Right atrium auricular region (tissue), 2 donors: ENCODE results near the gene PCSK5. TPM values are rescaled to one million over a fixed set of nuclear protein-coding genes. Genes with fewer than 3 reads are reported as not detected.

Experiments used
- DNase-seq: peaks from one replicate; pipeline ENCODE4 v3.0.0-alpha.2; 2019; ENCODE audit warnings: low spot score
- H3K27ac ChIP-seq, 2 donors: fragments of 200-600 bp; sonication (generic); 1 replicate in 1 of 2; 2 replicates in 1 of 2; pipeline ENCODE4 v1.5.1; 2016 to 2019
- H3K27me3 ChIP-seq, 2 donors: fragments of 200-600 bp; sonication (generic); one replicate each; pipeline versions ENCODE4 v1.5.1 to v1.6.0; 2017 to 2019
- H3K36me3 ChIP-seq: fragments of 200-600 bp; sonication (generic); one replicate; pipeline ENCODE4 v1.5.1; 2016
- H3K4me1 ChIP-seq, 2 donors: fragments of 200-600 bp; sonication (generic); one replicate each; pipeline versions ENCODE4 v1.5.1 to v1.6.0; 2017 to 2019
- H3K4me3 ChIP-seq, 2 donors: fragments of 200-600 bp; sonication (generic); 1 replicate in 1 of 2; 2 replicates in 1 of 2; pipeline ENCODE4 v1.5.1; 2017 to 2019; ENCODE audit warnings: mild to moderate bottlenecking in 1 of 2, moderate library complexity in 1 of 2
- H3K9me3 ChIP-seq, 2 donors: fragments of 200-600 bp; sonication (generic); one replicate each; pipeline ENCODE4 v1.5.1; 2019
- total RNA-seq, 2 donors: library from RNA; depleted of rRNA; stranded (reverse); fragments of >200 nt; gene quantifications; one replicate each; pipeline ENCODE4 v1.1.0, GENCODE V29; 2016
- TF ChIP-seq, protein P1 (sequence below), 2 donors: fragments of 200-600 bp; sonication (generic); IDR thresholded peaks; one replicate each; pipeline ENCODE4 v1.5.1; 2019; ENCODE audit warnings: antibody characterized with exemption in 2 of 2

Gene PCSK5
- total RNA-seq, 2 donors from 2014 or later = 5.3 to 6.5 TPM

DNA sequence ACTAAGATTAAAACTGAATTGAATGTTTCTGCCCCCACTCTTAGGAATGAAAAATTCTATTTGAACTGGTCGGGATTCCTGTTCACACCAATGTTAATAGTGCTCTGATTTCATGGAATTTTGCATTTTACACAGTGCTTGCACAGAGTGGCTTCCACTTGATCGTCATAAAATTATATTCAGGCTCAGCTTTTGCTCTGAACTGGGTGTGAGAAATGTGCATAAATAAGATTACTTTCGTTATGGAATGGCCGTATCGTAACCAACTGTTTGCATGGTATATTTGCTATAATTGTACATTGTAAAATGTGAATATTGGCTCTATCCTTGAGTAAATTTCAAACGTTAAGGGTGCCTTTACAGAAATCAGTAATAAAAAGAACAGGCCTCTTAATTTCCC is 262.9 kb downstream of the PCSK5 start:
- no peaks in the 10 kb centered on the region for H3K4me1 ChIP-seq
- TF ChIP-seq, protein P1, sequence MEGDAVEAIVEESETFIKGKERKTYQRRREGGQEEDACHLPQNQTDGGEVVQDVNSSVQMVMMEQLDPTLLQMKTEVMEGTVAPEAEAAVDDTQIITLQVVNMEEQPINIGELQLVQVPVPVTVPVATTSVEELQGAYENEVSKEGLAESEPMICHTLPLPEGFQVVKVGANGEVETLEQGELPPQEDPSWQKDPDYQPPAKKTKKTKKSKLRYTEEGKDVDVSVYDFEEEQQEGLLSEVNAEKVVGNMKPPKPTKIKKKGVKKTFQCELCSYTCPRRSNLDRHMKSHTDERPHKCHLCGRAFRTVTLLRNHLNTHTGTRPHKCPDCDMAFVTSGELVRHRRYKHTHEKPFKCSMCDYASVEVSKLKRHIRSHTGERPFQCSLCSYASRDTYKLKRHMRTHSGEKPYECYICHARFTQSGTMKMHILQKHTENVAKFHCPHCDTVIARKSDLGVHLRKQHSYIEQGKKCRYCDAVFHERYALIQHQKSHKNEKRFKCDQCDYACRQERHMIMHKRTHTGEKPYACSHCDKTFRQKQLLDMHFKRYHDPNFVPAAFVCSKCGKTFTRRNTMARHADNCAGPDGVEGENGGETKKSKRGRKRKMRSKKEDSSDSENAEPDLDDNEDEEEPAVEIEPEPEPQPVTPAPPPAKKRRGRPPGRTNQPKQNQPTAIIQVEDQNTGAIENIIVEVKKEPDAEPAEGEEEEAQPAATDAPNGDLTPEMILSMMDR (IDR thresholded peaks at IDR 0.05) = no peak
- no peak overlapping the region for H3K4me3 ChIP-seq
- no peaks in the 10 kb centered on the region for H3K36me3 ChIP-seq
- H3K27ac ChIP-seq = no peak overlapping the region
- H3K27me3 ChIP-seq = no peaks in the 10 kb centered on the region
- no peak for DNase-seq
- no peaks in the 10 kb centered on the region for H3K9me3 ChIP-seq

DNA sequence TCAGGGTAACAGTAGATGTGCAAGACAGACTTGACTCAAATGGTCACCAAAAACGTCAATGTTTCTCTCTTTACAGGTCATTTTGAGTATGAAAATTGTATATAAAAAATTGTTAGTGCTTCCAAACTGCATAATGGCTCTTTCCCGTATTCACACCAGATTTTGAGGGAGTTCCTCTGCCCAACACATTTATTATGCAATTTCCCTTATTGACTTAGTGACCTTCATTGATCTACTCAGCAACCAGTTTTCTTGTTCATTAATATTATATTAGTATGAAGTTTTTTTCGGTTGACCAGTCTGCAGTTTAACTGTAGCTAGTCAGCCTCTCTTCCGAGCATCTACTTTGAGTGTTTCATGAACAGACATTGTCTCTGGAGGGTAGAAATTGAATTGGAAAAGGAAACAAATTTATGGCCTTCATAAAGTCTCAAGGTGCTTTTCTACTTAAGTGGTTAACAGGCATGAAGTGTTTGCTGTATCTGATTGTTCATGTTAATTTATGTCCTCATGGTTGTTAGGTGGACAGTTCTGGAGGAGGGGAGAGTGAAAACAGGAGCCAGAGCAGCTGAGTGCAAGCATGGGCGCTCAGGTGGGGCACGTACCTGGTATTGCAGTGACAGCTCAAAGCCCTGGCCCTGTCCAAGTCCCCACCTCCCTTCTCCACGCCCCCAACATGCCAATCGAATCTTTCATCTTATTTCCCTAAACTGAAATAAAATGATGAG is 263.6 kb downstream of the PCSK5 start:
- TF ChIP-seq, protein P1 (IDR thresholded peaks at IDR 0.05) = no peak
- H3K27me3 ChIP-seq = no peaks in the 10 kb centered on the region
- no peak overlapping the region for H3K4me3 ChIP-seq
- no peaks in the 10 kb centered on the region for H3K4me1 ChIP-seq
- no peaks in the 10 kb centered on the region for H3K36me3 ChIP-seq
- H3K9me3 ChIP-seq = no peaks in the 10 kb centered on the region
- H3K27ac ChIP-seq = no peak overlapping the region
- DNase-seq = no peak

DNA sequence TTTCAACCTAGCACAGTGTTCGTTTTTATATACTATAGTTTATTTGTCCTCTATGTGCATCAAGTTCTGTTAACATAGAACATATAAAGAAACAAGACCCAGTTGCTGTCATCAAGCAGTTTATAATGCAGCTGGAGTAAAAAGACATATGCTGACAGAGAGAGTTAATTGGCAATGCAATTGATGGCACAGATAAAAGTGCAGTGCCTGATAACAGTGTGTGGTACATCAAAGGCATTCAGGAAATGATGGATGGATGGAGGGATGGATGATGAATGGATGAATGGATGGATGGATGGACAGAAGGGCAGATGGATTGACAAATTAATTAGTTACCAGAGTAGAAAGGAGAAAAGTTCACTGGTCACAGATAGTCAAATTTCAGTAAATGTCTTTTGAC is 264.9 kb downstream of the PCSK5 start:
- no peaks in the 10 kb centered on the region for H3K4me1 ChIP-seq
- H3K27ac ChIP-seq = no peak overlapping the region
- DNase-seq = no peak
- no peaks in the 10 kb centered on the region for H3K9me3 ChIP-seq
- H3K27me3 ChIP-seq = no peaks in the 10 kb centered on the region
- no peak overlapping the region for H3K4me3 ChIP-seq
- TF ChIP-seq, protein P1 (IDR thresholded peaks at IDR 0.05) = no peak
- no peaks in the 10 kb centered on the region for H3K36me3 ChIP-seq

DNA sequence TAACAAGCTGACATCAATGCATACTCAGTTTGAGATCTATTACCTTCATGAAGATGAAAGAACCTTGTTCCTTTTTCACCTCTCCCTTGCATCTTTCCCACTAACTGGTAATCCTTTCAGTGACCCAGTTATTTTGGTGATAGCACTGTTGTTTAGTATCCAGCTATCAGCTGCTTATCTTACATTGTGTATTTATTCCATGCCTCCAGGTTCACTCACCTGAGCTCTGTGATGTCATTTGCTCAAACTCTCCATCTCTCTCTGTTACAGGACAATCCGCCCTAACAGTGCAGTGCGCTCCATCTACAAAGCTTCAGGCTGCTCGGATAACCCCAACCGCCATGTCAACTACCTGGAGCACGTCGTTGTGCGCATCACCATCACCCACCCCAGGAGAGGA is 268.2 kb downstream of the PCSK5 start:
- H3K27ac ChIP-seq = no peak overlapping the region
- H3K36me3 ChIP-seq = no peaks in the 10 kb centered on the region
- no peaks in the 10 kb centered on the region for H3K27me3 ChIP-seq
- TF ChIP-seq, protein P1 (IDR thresholded peaks at IDR 0.05) = no peak
- DNase-seq = no peak
- H3K4me3 ChIP-seq = no peak overlapping the region
- H3K4me1 ChIP-seq = peaks cover 0 to 23% of the 10 kb centered on the region in 2 donors
- no peaks in the 10 kb centered on the region for H3K9me3 ChIP-seq

DNA sequence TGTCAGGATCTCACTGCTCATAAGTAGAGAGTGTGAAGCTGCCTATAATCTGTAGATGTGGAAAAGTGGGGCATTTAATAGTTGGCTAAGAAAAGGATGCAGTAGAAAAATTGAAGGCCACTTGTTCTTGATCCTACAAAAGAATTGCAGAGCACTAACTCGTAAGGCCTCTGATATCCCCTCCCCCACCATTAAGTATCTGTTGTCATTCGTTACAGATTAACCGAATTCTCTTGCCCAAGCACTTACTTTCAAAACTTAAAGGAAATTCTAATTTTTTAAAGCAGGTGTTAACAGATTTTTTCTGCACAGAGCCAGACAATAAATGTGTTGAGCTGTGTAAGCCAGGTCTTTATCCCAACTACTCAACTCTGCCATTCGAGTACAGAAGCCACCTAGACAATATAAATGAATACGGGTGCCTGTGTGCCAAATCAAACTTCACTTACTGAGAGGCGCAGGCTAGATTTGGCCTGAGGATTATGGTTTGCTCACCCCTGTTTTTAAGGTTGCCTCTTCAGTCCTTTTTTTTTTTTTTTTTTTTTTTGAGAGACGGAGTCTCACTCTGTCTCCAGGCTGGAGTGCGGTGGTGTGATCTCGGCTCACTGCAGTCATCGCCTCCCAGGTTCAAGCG is 268.9 kb downstream of the PCSK5 start:
- H3K9me3 ChIP-seq = no peaks in the 10 kb centered on the region
- H3K4me1 ChIP-seq = peaks cover 0 to 23% of the 10 kb centered on the region in 2 donors
- no peaks in the 10 kb centered on the region for H3K27me3 ChIP-seq
- H3K27ac ChIP-seq = no peak overlapping the region
- TF ChIP-seq, protein P1 (IDR thresholded peaks at IDR 0.05) = no peak
- no peak for DNase-seq
- no peak overlapping the region for H3K4me3 ChIP-seq
- no peaks in the 10 kb centered on the region for H3K36me3 ChIP-seq
